IMR-90 (cell line): ENCODE data around the gene SLC24A3. TPM values are rescaled to one million over a fixed set of nuclear protein-coding genes. Genes with fewer than 3 reads are reported as not detected.

Experiments used
- ATAC-seq: fragments of 200-7000 bp; cut with Tn5 transposase; 2 replicates; pipeline ENCODE4 v1.9.1; 2020; ENCODE audit warnings: low read depth, mild to moderate bottlenecking, moderate library complexity
- BruUV-seq: library from RNA; stranded (reverse); fragments of 400-500 nt; replicated peaks from 2 replicates; lab custom pipeline; 2021; lab: Mats Ljungman, UMichigan
- CTCF ChIA-PET: fragments of 300-600 bp; formaldehyde crosslinking; extraction: SDS; loops from one replicate; lab custom pipeline; 2021; ENCODE audit warnings: antibody characterized with exemption; lab: Yijun Ruan, JAX
- POLR2A ChIA-PET: fragments of 300-600 bp; sonication (Branson Sonifier 250); formaldehyde crosslinking; loops from one replicate; lab custom pipeline; 2022; ENCODE audit warnings: antibody characterized with exemption; ENCODE audit not compliant: unreplicated experiment; lab: Charles Lee
- DNase-seq: peaks from one replicate; pipeline ENCODE4 v3.0.0; 2013
- H2AFZ ChIP-seq: replicated peaks from 2 replicates; pipeline ENCODE3; 2013; ENCODE audit warnings: low read length, mild to moderate bottlenecking; ENCODE audit not compliant: poor library complexity
- H2AK5ac ChIP-seq: 2 replicates; pipeline ENCODE4 v1.6.1; 2013; ENCODE audit warnings: low read depth, low read length, inconsistent platforms
- H2AK9ac ChIP-seq: replicated peaks from 2 replicates; pipeline ENCODE3; 2013; ENCODE audit warnings: mild to moderate bottlenecking, low read depth, low read length, moderate library complexity; ENCODE audit not compliant: poor library complexity
- H2BK120ac ChIP-seq: 2 replicates; pipeline ENCODE4 v1.6.1; 2013; ENCODE audit warnings: low read depth, low read length, inconsistent platforms
- H2BK15ac ChIP-seq: 3 replicates; pipeline ENCODE4 v1.6.1; 2013; ENCODE audit warnings: low read depth, low read length, inconsistent platforms
- H2BK20ac ChIP-seq: 2 replicates; pipeline ENCODE4 v1.6.1; 2013; ENCODE audit warnings: low read depth, mild to moderate bottlenecking, inconsistent platforms, low read length, moderate library complexity
- H2BK5ac ChIP-seq: 2 replicates; pipeline ENCODE4 v1.6.1; 2013; ENCODE audit warnings: mild to moderate bottlenecking, low read depth, low read length, inconsistent platforms; ENCODE audit not compliant: poor library complexity, severe bottlenecking
- H3K14ac ChIP-seq: replicated peaks from 2 replicates; pipeline ENCODE4 v1.6.1; 2013; ENCODE audit warnings: low read depth, low read length, inconsistent platforms
- H3K18ac ChIP-seq: 2 replicates; pipeline ENCODE4 v1.6.1; 2013; ENCODE audit warnings: low read depth, low read length, control low read depth
- H3K23ac ChIP-seq: 2 replicates; pipeline ENCODE4 v1.6.1; 2013; ENCODE audit warnings: low read depth, low read length, inconsistent platforms
- H3K27ac ChIP-seq: 2 replicates; pipeline ENCODE4 v1.5.1; 2013; ENCODE audit warnings: mild to moderate bottlenecking, control low read depth, low read length; ENCODE audit not compliant: insufficient read depth
- H3K27me3 ChIP-seq: 2 replicates; pipeline ENCODE4 v1.6.1; 2013; ENCODE audit warnings: low read length; ENCODE audit not compliant: control insufficient read depth, insufficient read depth
- H3K36me3 ChIP-seq: 2 replicates; pipeline ENCODE4 v1.6.1; 2013; ENCODE audit warnings: low read length, mixed read lengths; ENCODE audit not compliant: control insufficient read depth, insufficient read depth
- H3K4ac ChIP-seq: 2 replicates; pipeline ENCODE4 v1.6.1; 2013; ENCODE audit warnings: low read depth, low read length, inconsistent platforms
- H3K4me1 ChIP-seq: 2 replicates; pipeline ENCODE4 v1.6.1; 2013; ENCODE audit warnings: low read length, mixed read lengths; ENCODE audit not compliant: control insufficient read depth, insufficient read depth
- H3K4me2 ChIP-seq: 2 replicates; pipeline ENCODE4 v1.6.1; 2013; ENCODE audit warnings: low read depth, mild to moderate bottlenecking, control low read depth, low read length, moderate library complexity
- H3K4me3 ChIP-seq: 2 replicates; pipeline ENCODE4 v1.5.1; 2013; ENCODE audit warnings: low read depth, mild to moderate bottlenecking, control low read depth, low read length, moderate library complexity; ENCODE audit not compliant: insufficient read depth
- H3K56ac ChIP-seq: 2 replicates; pipeline ENCODE4 v1.6.1; 2013; ENCODE audit warnings: low read length, inconsistent platforms; ENCODE audit not compliant: insufficient read depth; ENCODE audit errors: extremely low read depth
- H3K79me1 ChIP-seq, 2 experiments: 2 replicates each; pipeline ENCODE4 v1.6.1; 2013; ENCODE audit warnings: low read length in 2 of 2, inconsistent platforms in 1 of 2, low read depth in 1 of 2
- H3K9ac ChIP-seq: 2 replicates; pipeline ENCODE4 v1.6.1; 2013; ENCODE audit warnings: low read depth, low read length, control low read depth
- H3K9me1 ChIP-seq: 2 replicates; pipeline ENCODE4 v1.6.1; 2013; ENCODE audit warnings: low read length, inconsistent platforms; ENCODE audit not compliant: insufficient read depth
- H3K9me3 ChIP-seq: 2 replicates; pipeline ENCODE4 v1.6.1; 2013; ENCODE audit warnings: low read length; ENCODE audit not compliant: control insufficient read depth, insufficient read depth
- H4K20me1 ChIP-seq: 2 replicates; pipeline ENCODE4 v1.6.1; 2013; ENCODE audit warnings: low read length, inconsistent platforms; ENCODE audit not compliant: insufficient read depth
- H4K5ac ChIP-seq: 2 replicates; pipeline ENCODE4 v1.6.1; 2013; ENCODE audit warnings: mild to moderate bottlenecking, low read depth, low read length, control low read depth
- H4K8ac ChIP-seq, 2 experiments: 2 replicates each; pipeline ENCODE4 v1.6.1; 2013; ENCODE audit warnings: low read depth in 2 of 2, low read length in 2 of 2, control low read depth in 1 of 2, inconsistent platforms in 1 of 2
- H4K91ac ChIP-seq: 2 replicates; pipeline ENCODE4 v1.6.1; 2013; ENCODE audit warnings: low read depth, low read length, inconsistent platforms; ENCODE audit not compliant: insufficient read depth
- BHLHE40 ChIP-seq: fragments of 150-350 bp; IDR thresholded peaks from 2 replicates; pipeline ENCODE4 v1.6.1; 2016; ENCODE audit warnings: mild to moderate bottlenecking, low read depth, low read length
- CEBPB ChIP-seq: IDR thresholded peaks from 2 replicates; pipeline ENCODE4 v1.6.1; 2012; ENCODE audit warnings: low read depth, low read length, improper control_type of control experiment
- CHD1 ChIP-seq: IDR thresholded peaks from 2 replicates; pipeline ENCODE4 v1.6.1; 2012; ENCODE audit warnings: low read depth, low read length, improper control_type of control experiment
- FOS ChIP-seq: fragments of 150-350 bp; IDR thresholded peaks from 2 replicates; pipeline ENCODE4 v1.6.1; 2016; ENCODE audit warnings: low read depth, low read length
- MAFK ChIP-seq: IDR thresholded peaks from 2 replicates; pipeline ENCODE4 v1.6.1; 2012; ENCODE audit warnings: low read depth, low read length, improper control_type of control experiment
- MAZ ChIP-seq: IDR thresholded peaks from 2 replicates; pipeline ENCODE4 v1.6.1; 2012; ENCODE audit warnings: low read depth, mild to moderate bottlenecking, low read length, improper control_type of control experiment, moderate library complexity, borderline replicate concordance
- MXI1 ChIP-seq: IDR thresholded peaks from 2 replicates; pipeline ENCODE4 v1.6.1; 2012; ENCODE audit warnings: low read depth, mild to moderate bottlenecking, low read length, moderate library complexity, borderline replicate concordance
- NFE2L2 ChIP-seq: fragments of 150-350 bp; IDR thresholded peaks from 2 replicates; pipeline ENCODE4 v1.6.1; 2016; ENCODE audit warnings: low read depth, mild to moderate bottlenecking, low read length
- POLR2A ChIP-seq: IDR thresholded peaks from 2 replicates; pipeline ENCODE4 v1.6.1; 2012; ENCODE audit warnings: mild to moderate bottlenecking, low read depth, low read length
- RAD21 ChIP-seq: IDR thresholded peaks from 2 replicates; pipeline ENCODE4 v1.6.1; 2012; ENCODE audit warnings: low read length, improper control_type of control experiment
- RCOR1 ChIP-seq: IDR thresholded peaks from 2 replicates; pipeline ENCODE4 v1.6.1; 2012; ENCODE audit warnings: mild to moderate bottlenecking, low read length, improper control_type of control experiment; ENCODE audit not compliant: insufficient replicate concordance
- RFX5 ChIP-seq: IDR thresholded peaks from 2 replicates; pipeline ENCODE4 v1.8.0; 2012; ENCODE audit warnings: low read depth, mild to moderate bottlenecking, low read length, moderate library complexity
- SMC3 ChIP-seq: fragments of 150-350 bp; IDR thresholded peaks from 2 replicates; pipeline ENCODE4 v1.6.1; 2016; ENCODE audit warnings: low read depth, mild to moderate bottlenecking, antibody characterized with exemption, low read length, moderate library complexity
- WGBS, 2 experiments: methylation state at CpG; one replicate each; pipeline versions ENCODE4 v1.1.5 to v1.1.7; 2013; ENCODE audit warnings: missing lambda C conversion rate in 2 of 2; ENCODE audit not compliant: insufficient read length in 1 of 2; ENCODE audit errors: extremely low coverage in 2 of 2; 5-methylcytosine and 5-hydroxymethylcytosine counted together
- dilution Hi-C: fragments of 300-500 bp; cut with HindIII; formaldehyde crosslinking; loops from one replicate; pipeline ENCODE4 v1.14.3; 2018; ENCODE audit warnings: low sequenced_read_pairs; ENCODE audit not compliant: unreplicated experiment
- in situ Hi-C: fragments of 300-500 bp; cut with MboI; formaldehyde crosslinking; loops from 3 replicates; pipeline ENCODE4 v1.14.3; 2019; ENCODE audit warnings: low sequenced_read_pairs, inconsistent platforms, mixed read lengths
- intact Hi-C: fragments of 100-400 bp; cut with micrococcal nuclease; formaldehyde crosslinking; loops from 2 replicates; pipeline ENCODE4 v1.10.0; 2022
- polyA plus RNA-seq, 3 experiments: library from polyadenylated mRNA; depleted of rRNA; stranded (reverse); fragments of >200 nt; gene quantifications; 2 replicates each; pipeline ENCODE4 v1.2.3, GENCODE V29; 2012; ENCODE audit warnings: low replicate concordance in 1 of 3
- total RNA-seq: library from RNA; depleted of rRNA; stranded (reverse); fragments of >200 nt; gene quantifications from 2 replicates; pipeline ENCODE4 v1.2.3, GENCODE V29; 2012
- TF ChIP-seq, protein P1 (sequence below): fragments of 150-350 bp; IDR thresholded peaks from 2 replicates; pipeline ENCODE4 v1.6.1; 2016; ENCODE audit warnings: low read depth, mild to moderate bottlenecking, low read length, moderate library complexity, borderline replicate concordance
- TF ChIP-seq, protein P2 (sequence below): conservative IDR thresholded peaks from 2 replicates; pipeline ENCODE4 v1.5.1; 2012; ENCODE audit warnings: mild to moderate bottlenecking, low read depth, low read length, improper control_type of control experiment
- TF ChIP-seq, protein P3 (sequence below): fragments of 150-350 bp; IDR thresholded peaks from 2 replicates; pipeline ENCODE4 v1.6.1; 2017; ENCODE audit warnings: mild to moderate bottlenecking, antibody characterized with exemption, low read length, low read depth

Gene SLC24A3
- total and polyA plus RNA-seq, 2 of the 4 experiments (the other 2 are of a cell fraction), result not detected

DNA sequence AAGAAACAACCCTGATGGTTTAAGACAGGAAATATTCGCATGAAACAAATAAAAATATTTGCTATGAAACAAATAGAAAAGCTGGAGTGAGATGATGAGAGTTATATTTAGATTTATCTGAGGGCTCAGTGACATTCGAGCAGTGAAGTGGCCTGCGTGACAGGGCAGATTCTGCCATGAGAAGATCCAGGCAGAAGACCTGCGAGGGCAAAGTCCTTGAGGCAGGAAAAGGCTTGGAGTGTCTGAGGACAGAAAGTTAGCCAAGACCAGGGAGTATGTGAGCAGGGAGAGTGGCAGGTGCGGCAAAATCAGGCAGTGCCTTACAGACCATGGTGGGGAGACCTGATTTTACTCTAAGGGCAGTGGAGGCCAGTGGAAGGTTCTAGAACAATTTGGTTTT is 478.7 kb downstream of the SLC24A3 start:
- no peak overlapping the region for H3K4me3 ChIP-seq
- no peak overlapping the region for H3K9ac ChIP-seq
- in situ Hi-C loops, result loop anchor here (5.0 to 25.0 kb wide), 3 partner anchors 194 to 546 kb away; no protein-coding TSS in a partner anchor
- H2AK9ac ChIP-seq, result no peak overlapping the region
- ATAC-seq (no peak), DNase-seq (no peak)
- no TSS peak for BruUV-seq
- peak overlapping the region; percentile 9; the same call in 1 of the 2 replicates for H2AK5ac ChIP-seq
- no peaks in the 10 kb centered on the region for H3K36me3 ChIP-seq
- H3K9me3 ChIP-seq, result no peaks in the 10 kb centered on the region
- no peak overlapping the region for H3K4me2 ChIP-seq
- H4K5ac ChIP-seq, result no peak overlapping the region
- peak overlapping the region; percentile 30 for H2BK120ac ChIP-seq
- 93% methylated on average over 4 of the region's 5 CpGs; no CpG with 5 or more reads in 1 of the 2 experiments for WGBS, 2 experiments
- H2BK20ac ChIP-seq, result peak overlapping the region; percentile 32; the same call in 1 of the 2 replicates
- dilution Hi-C loops, result no loop called here
- intact Hi-C loops, result loop anchor here (5.0 kb wide), 3 partner anchors 66 to 321 kb away; partner anchors contain the start of gene RIN2
- H3K27me3 ChIP-seq, result peaks cover under 1% of the 10 kb centered on the region; the same call in 1 of the 2 replicates
- POLR2A ChIA-PET, result interaction anchor here (0.6 kb wide), 1 partner anchor 282 kb away, joined by 4 read pairs; no protein-coding TSS in a partner anchor
- peak overlapping the region in 1 of 2 experiments; percentile 35; a peak in 2 of 4 replicates for H4K8ac ChIP-seq
- H2BK5ac ChIP-seq, result no peak overlapping the region
- peak overlapping the region; percentile 38; the same call in 1 of the 2 replicates for H4K91ac ChIP-seq
- H3K18ac ChIP-seq, result no peak overlapping the region
- peak overlapping the region; percentile 4 for H2AFZ ChIP-seq
- H3K4me1 ChIP-seq, result peaks cover 4% of the 10 kb centered on the region; the same call in 1 of the 2 replicates
- H2BK15ac ChIP-seq, result peak overlapping the region; percentile 89; the same call in 1 of the 3 replicates
- no peak overlapping the region for H3K14ac ChIP-seq
- CTCF ChIA-PET, result no interaction called here
- TF ChIP-seq, protein P1, sequence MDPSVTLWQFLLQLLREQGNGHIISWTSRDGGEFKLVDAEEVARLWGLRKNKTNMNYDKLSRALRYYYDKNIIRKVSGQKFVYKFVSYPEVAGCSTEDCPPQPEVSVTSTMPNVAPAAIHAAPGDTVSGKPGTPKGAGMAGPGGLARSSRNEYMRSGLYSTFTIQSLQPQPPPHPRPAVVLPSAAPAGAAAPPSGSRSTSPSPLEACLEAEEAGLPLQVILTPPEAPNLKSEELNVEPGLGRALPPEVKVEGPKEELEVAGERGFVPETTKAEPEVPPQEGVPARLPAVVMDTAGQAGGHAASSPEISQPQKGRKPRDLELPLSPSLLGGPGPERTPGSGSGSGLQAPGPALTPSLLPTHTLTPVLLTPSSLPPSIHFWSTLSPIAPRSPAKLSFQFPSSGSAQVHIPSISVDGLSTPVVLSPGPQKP, result no peak
- TF ChIP-seq RCOR1, result no peak
- TF ChIP-seq CHD1, result no peak
- TF ChIP-seq MAZ, result no peak
- TF ChIP-seq CEBPB, result no peak
- no peak for TF ChIP-seq BHLHE40
- TF ChIP-seq, protein P2, sequence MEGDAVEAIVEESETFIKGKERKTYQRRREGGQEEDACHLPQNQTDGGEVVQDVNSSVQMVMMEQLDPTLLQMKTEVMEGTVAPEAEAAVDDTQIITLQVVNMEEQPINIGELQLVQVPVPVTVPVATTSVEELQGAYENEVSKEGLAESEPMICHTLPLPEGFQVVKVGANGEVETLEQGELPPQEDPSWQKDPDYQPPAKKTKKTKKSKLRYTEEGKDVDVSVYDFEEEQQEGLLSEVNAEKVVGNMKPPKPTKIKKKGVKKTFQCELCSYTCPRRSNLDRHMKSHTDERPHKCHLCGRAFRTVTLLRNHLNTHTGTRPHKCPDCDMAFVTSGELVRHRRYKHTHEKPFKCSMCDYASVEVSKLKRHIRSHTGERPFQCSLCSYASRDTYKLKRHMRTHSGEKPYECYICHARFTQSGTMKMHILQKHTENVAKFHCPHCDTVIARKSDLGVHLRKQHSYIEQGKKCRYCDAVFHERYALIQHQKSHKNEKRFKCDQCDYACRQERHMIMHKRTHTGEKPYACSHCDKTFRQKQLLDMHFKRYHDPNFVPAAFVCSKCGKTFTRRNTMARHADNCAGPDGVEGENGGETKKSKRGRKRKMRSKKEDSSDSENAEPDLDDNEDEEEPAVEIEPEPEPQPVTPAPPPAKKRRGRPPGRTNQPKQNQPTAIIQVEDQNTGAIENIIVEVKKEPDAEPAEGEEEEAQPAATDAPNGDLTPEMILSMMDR, result no peak
- TF ChIP-seq RFX5, result no peak
- TF ChIP-seq SMC3, result no peak
- no peak for TF ChIP-seq FOS
- TF ChIP-seq MXI1, result no peak
- TF ChIP-seq, protein P3, sequence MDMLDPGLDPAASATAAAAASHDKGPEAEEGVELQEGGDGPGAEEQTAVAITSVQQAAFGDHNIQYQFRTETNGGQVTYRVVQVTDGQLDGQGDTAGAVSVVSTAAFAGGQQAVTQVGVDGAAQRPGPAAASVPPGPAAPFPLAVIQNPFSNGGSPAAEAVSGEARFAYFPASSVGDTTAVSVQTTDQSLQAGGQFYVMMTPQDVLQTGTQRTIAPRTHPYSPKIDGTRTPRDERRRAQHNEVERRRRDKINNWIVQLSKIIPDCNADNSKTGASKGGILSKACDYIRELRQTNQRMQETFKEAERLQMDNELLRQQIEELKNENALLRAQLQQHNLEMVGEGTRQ, result no peak
- TF ChIP-seq POLR2A, result no peak
- no peak for TF ChIP-seq RAD21
- TF ChIP-seq NFE2L2, result no peak
- no peak for TF ChIP-seq MAFK
- H3K27ac ChIP-seq, result no peak overlapping the region
- no peaks in the 10 kb centered on the region for H4K20me1 ChIP-seq
- peak overlapping the region; percentile 12 for H3K4ac ChIP-seq
- no peaks in the 10 kb centered on the region for H3K79me1 ChIP-seq
- peaks cover 9% of the 10 kb centered on the region for H3K9me1 ChIP-seq
- no peak overlapping the region for H3K23ac ChIP-seq
- H3K56ac ChIP-seq, result no peak overlapping the region
